ENCODE data around the gene OLIG1. TPM values are rescaled to one million over a fixed set of nuclear protein-coding genes. Genes with fewer than 3 reads are reported as not detected.

Gene OLIG1
- total RNA-seq, 1 donor from 2014 or later, result not detected

DNA sequence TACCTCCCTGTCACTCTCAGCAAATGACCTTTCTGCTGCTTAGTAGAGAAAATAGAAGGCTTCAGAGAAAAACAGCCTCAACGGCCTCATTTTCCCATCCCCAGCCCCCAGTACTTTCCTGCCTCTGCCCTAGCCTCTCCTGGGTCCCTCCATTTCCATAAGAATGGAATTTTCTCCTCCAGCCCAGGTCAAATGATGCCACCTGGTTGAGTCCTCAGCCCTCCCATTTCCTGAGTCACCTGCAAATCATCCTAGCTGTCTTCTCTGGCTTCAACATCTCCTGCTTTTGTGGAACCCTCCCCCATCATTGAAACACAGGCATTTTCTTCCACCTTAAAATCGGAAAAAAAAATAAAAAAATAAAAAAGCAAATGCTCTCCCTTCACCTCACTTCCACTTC lies 35.1 kb downstream of the OLIG1 start:
- ATAC-seq, result no peak

- no peak for ATAC-seq
These were observed 38.3 kb downstream of the OLIG1 start for GRCh38 chr21:33108228-33108627.

- no peak for ATAC-seq
These were observed 39.8 kb downstream of the OLIG1 start for GRCh38 chr21:33109574-33110339.

DNA sequence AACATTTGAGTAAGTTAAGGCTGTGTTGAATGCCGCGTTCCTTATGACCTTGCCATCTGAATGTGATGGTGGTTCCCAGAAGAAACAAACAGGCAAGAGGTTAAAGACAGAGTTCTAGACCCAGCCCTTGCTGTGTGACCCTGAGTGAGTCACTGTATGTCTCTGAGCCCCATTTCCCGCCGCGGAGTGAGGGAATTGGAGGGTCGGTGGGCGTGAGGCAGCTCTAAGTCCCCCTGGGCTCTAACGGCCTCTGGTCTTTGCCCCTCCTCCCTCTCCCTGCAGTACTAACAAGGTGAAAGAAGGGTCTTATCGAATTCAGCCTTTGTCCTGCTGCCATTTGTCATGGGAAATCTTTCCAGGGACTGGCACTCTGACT lies 40.4 kb downstream of the OLIG1 start:
- no peak for ATAC-seq

DNA sequence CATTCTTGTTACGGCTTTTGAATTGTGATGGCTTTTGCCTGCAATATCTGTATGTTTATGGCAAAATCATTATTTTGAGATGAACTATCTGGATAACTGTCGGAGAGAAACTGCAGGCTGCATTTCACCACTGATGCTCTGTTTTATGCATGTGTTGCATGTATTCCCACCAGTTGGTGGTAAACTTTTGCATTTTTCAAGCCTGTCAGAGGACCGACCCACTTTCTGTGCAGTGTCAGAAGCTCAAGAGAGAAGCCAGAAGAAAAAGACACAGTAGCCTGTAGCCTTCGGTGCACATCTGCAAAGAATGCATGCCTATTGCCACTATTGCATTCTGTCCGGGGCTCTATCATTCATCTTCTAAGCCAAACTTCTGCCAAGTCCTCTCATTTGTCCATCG lies 41.6 kb downstream of the OLIG1 start:
- no peak for ATAC-seq

GRCh38 chr21:33112151-33112550 lies 42.2 kb downstream of the OLIG1 start:
- no peak for ATAC-seq

GRCh38 chr21:33112681-33113080 lies 42.7 kb downstream of the OLIG1 start:
- ATAC-seq, result no peak

DNA sequence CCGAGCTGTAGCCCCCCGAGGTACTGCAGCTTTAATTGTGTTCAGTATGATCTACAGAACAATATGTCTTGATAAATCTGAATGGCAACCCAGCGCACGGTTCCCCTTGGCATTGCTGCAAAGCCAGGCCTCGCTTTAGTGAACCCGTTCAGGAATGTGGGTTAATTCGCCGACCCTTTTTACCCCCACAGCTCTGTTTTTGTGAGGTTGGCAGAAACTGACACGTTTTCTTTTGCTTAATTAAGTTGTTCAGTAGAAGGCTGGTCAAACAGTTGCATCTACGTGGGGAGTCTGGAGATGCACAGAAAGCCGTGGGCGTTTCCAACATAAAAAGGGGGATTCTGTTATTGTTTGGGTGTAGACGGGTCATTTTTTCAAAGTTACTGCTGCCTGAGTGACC lies 43.2 kb downstream of the OLIG1 start:
- ATAC-seq, result no peak

- no peak for ATAC-seq
These were observed 44.3 kb downstream of the OLIG1 start for GRCh38 chr21:33114276-33114675.

DNA sequence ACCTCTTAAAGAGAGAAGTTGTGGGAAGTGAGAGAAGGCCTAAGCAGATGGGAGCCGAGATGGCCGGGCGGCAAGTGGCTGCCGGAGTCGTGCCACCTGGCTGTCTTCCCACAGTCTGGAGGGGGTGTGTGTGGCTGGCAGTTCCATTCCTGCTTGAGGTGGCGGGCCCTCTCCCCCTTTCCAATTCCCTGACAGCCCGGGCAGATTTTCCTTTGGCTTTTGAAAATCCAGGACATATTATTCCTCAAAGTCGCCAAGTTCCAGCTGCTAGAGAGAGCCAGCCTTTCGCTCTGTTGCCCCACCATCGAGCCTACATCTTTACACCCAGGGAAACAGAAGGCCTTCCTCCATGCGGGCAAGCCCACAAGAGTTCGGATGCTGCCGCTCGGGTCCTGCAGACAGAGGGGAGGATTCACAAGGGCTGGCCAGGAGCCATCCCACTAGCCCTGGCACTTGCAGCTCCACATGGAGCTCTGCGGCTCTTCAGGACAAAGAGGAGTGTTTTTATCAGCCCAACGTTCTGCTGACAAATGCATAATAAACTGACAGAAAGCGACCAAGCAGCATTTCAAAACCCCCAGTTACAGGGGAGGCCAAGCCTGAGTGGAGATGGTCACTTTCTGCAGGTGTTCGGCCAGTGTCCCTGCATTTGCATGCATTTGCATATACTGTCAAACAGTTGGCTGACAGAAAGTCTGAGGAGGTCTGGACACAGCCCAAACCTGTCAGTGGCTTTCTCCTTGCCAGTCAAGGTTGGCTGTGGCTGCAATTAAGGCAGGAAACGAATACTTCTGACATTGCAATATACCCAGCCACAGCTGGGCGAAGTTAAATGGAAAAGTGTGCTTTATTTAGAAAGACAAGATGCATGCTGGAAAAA lies 45.9 kb downstream of the OLIG1 start:
- ATAC-seq, result no peak

GRCh38 chr21:33116676-33117075 lies 46.7 kb downstream of the OLIG1 start:
- no peak for ATAC-seq

GRCh38 chr21:33117101-33117888 lies 47.4 kb downstream of the OLIG1 start:
- no peak for ATAC-seq

Other genes starting within 250 kb of the OLIG1 start
- gene OLIG2, start 44.2 kb upstream of the OLIG1 start, total RNA-seq, result not detected
- 7.7 TPM for gene IFNAR2, start 159.8 kb downstream of the OLIG1 start, total RNA-seq
- gene IL10RB, start 196.2 kb downstream of the OLIG1 start, total RNA-seq, result 27.5 TPM